Epidermal melanocyte (primary cell): ENCODE measurements around the gene FGFRL1.
A peak's percentile ranks its signal among the peaks of the same experiment; 100 is the strongest.
"Not testable (repeated sequence)": the region's sequence is repeated elsewhere in the genome, so short reads cannot be mapped to it uniquely, and the experiment has no call there.

Experiments used
- DNase-seq: peaks from one replicate; pipeline ENCODE4 v3.0.0; 2011; ENCODE audit warnings: low spot score; ENCODE audit not compliant: insufficient read length

Gene FGFRL1

GRCh38 chr4:973431-974397 lies 37.7 kb upstream of the FGFRL1 start, which contains the start of gene DGKQ:
TSS of gene DGKQ (minus strand) at chr4:973569. CDS start at chr4:973482, 87 bp downstream.
- DNase-seq, result peak; percentile 98

- no peak for DNase-seq
These were observed 36.8 kb upstream of the FGFRL1 start for GRCh38 chr4:974668-975067.

- DNase-seq, result not testable (repeated sequence)
These were observed 35.4 kb upstream of the FGFRL1 start for GRCh38 chr4:976016-976415.

- DNase-seq, result no peak
These were observed 32.3 kb upstream of the FGFRL1 start for GRCh38 chr4:978957-979701.

- no peak for DNase-seq
These were observed 29.1 kb upstream of the FGFRL1 start for GRCh38 chr4:982291-982690.

GRCh38 chr4:982814-983213 lies 28.6 kb upstream of the FGFRL1 start:
- no peak for DNase-seq

GRCh38 chr4:984336-985054 lies 26.9 kb upstream of the FGFRL1 start:
- no peak for DNase-seq

- no peak for DNase-seq
These were observed 26.1 kb upstream of the FGFRL1 start for GRCh38 chr4:985123-985830.

GRCh38 chr4:986428-986878 lies 25.0 kb upstream of the FGFRL1 start:
- DNase-seq, result no peak

- peak; percentile 83 for DNase-seq
These were observed 24.4 kb upstream of the FGFRL1 start, which contains the start of gene IDUA for GRCh38 chr4:986879-987623. TSS of gene IDUA (plus strand) at chr4:987044. CDS start at chr4:987085, 41 bp downstream.

- no peak for DNase-seq
These were observed 23.6 kb upstream of the FGFRL1 start for GRCh38 chr4:987624-988513.

- DNase-seq, result no peak
These were observed 22.4 kb upstream of the FGFRL1 start for GRCh38 chr4:988726-989721.

- no peak for DNase-seq
These were observed 21.5 kb upstream of the FGFRL1 start for GRCh38 chr4:989722-990471.

- no peak for DNase-seq
These were observed 20.6 kb upstream of the FGFRL1 start for GRCh38 chr4:990746-991367.

- DNase-seq, result no peak
These were observed 19.8 kb upstream of the FGFRL1 start for GRCh38 chr4:991451-992296.
